Activated CD8-positive, alpha-beta memory T cell treated with anti-CD3 and anti-CD28 coated beads for 24 hours (primary cell): ENCODE measurements around the gene MED13L.

Experiments
- DNase-seq: peaks from one replicate; pipeline ENCODE4 v3.0.0-alpha.2; 2020

MED13L gene

GRCh38 chr12:115956236-115956635, 321.3 kb downstream of the MED13L start:
- no peak for DNase-seq

DNA sequence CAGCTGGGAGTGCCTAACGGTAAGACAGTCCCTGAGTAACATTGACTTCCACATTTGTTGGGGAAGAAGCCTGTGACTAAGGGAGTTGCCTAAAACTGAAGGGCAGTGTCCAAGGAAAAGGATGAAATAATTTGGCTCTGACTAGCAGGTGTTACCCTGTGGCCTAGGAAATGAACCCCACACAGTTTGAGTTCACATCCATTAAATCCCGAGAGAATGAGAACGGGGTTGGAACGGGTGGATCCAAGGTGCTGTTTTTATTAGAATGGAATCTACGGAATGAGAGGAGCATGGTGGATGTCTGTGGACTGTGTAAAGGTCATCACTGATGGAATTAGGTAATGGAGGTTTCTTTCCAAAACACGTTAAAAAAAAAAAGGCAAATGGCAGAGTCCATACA, 324.0 kb downstream of the MED13L start:
- DNase-seq, result no peak

GRCh38 chr12:115953031-115953430, 324.5 kb downstream of the MED13L start:
- DNase-seq, result no peak

- no peak for DNase-seq
These were observed 326.5 kb downstream of the MED13L start for GRCh38 chr12:115950959-115951358.

DNA sequence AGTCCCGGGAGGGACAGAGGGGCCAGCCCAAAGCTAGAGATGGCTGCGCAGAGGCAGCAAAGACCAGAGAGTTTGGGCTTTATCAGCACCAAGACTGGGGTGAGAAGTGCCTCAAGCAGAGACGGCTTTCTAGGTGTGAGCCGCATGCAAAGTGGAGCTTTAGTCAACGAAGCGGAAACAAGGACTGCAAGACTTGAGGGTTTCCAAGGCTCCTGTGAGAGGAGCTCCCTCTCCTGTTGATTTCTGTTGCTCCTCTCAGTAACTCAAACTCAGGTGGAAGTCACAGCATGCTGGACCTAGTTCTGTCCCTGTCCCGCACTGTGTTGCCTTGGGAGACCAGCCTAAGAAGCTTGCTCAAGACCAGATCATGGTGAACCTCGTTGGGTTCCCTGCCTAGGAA, 327.8 kb downstream of the MED13L start:
- no peak for DNase-seq

- no peak for DNase-seq
These were observed 329.8 kb downstream of the MED13L start for GRCh38 chr12:115947696-115948062.

- no peak for DNase-seq
These were observed 330.4 kb downstream of the MED13L start for GRCh38 chr12:115946867-115947695.

- no peak for DNase-seq
These were observed 331.4 kb downstream of the MED13L start for GRCh38 chr12:115946092-115946491.

GRCh38 chr12:115945491-115945885, 332.0 kb downstream of the MED13L start:
- DNase-seq, result no peak

GRCh38 chr12:115944837-115945490, 332.5 kb downstream of the MED13L start:
- no peak for DNase-seq

DNA sequence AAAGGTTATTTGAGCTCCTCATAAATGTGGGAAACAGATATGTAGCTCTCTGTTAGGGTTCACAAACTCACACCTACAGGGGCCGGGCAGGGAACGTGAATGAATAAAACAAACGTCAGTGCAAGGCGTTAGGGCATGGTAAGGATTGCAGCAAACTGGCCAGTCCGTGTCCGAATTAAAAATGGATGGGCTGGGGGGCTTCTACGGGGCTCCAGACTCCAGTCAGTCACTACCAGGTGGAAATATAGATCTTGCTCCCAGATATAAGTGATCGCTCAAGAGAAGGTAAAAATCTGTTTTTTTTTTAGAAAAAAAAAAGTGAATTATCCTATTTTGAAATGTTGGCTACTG, 333.1 kb downstream of the MED13L start:
- no peak for DNase-seq

GRCh38 chr12:115943630-115944391, 333.7 kb downstream of the MED13L start:
- DNase-seq, result no peak

DNA sequence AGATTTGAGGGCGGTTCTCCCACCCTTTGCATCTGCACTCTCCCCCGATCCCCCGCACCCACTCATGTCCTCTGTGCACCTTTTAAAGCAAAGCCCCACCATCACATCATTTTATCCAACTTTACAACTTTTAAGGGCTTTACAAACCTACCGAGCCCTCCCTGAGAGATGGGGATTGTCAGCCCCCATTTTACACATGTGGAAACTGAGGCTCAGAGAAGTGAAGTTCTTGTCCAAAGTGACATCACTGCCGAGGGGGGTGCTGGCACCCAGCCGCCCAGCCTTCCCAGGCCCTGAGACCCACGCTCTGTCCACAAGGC, 334.2 kb downstream of the MED13L start:
- DNase-seq, result no peak

GRCh38 chr12:115942346-115942745, 335.1 kb downstream of the MED13L start:
- peak; percentile 17 for DNase-seq

- DNase-seq, result peak; percentile 21
These were observed 336.1 kb downstream of the MED13L start for GRCh38 chr12:115941362-115941761.

DNA sequence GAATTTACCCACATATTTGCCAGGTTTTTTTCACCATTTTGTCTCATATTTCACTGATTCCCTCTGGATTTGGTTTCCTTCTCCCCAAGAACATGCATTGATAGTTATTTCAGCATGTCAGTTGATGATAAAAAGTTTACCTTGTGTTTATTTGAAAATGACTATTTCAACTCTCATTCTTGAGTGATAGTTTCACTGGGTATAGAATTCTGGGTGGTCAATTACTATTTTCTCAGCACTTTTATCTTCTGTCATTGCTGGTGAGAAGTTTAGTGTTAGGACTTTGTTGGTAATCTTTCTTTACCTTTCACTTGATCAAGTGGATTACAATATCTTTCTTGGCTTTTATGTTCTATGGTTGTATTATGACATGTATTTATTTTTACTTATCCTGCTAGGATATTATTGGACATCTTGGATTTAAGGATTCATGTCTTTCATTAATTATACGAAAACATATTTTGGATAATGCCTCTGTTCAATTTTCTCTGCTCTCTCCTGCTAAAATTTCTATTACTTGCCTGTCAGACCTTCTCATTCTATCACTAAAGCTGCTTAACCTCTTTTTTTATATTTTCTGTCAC, 338.6 kb downstream of the MED13L start:
- no peak for DNase-seq

GRCh38 chr12:115936997-115937916, 340.2 kb downstream of the MED13L start:
- DNase-seq, result peak; percentile 13

GRCh38 chr12:115934877-115935276, 342.6 kb downstream of the MED13L start:
- peak; percentile 7 for DNase-seq

DNA sequence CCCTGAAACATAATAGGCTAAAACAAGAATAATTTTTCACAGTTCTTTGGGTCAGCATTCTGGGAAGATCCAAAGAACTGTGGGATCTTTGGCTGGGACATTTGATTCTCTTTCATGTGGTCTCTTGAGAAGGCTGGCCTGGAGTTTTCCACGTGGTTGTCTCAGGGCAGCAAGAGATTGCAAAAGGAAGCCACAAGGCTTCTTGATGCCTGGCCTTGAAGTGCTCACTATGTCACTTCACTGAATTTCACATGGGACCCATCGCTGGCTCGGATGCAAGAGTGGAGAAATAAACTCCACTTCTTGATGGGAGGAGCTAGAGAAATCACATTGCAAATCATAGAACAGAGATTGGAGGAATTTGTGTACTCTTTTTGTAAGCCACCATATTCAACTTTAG, 343.4 kb downstream of the MED13L start:
- DNase-seq, result peak; percentile 21

DNA sequence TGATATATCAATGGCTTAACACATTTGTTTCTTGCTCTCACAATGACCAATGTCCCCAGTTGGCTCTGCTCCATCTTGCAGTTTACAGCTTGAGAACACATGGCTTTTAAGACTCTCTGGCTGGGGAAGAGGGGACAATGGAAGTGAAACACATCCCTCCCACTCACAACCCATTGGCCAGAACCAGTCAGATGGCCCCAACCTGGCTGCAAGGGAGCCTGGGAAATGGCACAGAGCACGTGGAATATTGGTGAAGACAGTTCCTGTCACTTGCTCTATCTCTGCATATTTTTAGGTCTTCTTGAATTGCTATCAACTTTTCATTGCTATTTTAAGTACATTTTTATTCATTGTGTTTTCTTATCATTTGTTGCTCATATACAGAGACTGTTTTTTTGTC, 345.4 kb downstream of the MED13L start:
- no peak for DNase-seq

DNA sequence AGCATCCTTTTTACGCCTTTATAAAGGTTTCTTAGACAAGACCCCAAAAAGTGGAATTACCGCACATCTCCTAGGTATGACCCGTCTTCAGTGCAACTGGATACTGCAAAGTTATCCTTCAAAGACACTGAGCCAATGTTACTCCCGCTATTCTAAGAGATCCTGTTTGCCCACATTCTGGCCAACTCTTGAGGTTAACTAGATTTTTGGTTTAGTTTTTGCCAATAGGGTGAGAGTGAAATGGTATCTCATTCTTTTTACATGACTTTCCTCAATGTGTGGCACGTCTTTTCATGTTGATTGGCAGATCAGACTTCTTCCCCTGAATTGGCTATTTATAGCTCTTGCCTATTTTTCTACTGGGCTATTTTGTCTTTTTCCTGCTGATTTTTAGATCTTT, 347.2 kb downstream of the MED13L start:
- no peak for DNase-seq

DNA sequence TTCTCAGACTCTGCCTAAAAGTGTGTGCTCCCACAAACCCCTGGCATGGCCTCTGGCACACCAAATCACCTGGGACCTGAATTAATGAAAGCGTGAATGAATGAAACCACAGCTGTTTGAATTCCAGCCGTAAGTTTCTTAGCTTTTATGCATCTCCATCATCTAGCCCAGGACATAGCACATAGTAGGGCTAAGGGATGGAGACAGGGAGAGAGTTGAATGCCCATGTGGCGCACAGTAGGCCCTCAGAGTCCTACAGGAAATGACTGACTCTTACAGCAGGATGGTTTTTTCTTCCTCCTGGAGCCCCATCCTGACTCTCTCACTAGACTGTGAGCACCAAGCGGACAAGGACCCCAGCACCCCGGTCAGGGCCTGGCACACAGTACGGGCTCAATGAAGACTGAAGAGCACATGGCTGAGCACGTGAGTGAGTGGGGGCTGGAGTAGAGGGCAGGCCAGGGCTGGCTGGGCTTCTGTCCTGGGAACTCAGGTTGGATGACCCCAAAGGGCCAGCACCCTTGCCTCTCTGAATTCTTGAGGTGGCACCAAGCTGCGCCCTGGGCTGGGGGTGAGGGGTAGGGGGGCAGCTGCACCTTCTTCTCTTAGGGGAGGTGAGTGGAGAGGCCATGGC, 351.3 kb downstream of the MED13L start:
- DNase-seq, result no peak
